ENCODE data around the gene TSPOAP1. TPM values are rescaled to one million over a fixed set of nuclear protein-coding genes. Genes with fewer than 3 reads are reported as not detected.

Gene TSPOAP1
- total and polyA plus RNA-seq, 2 of the 13 experiments (the other 11 are each of a cell fraction or from before 2014, with no cell fraction given), result not detected

GRCh38 chr17:58327363-58328194 is 1.0 kb downstream of the TSPOAP1 start:
- peaks cover 29% of the 10 kb centered on the region for H3K4me1 ChIP-seq (ENCODE audit: insufficient read depth, low read length)
- no peaks in the 10 kb centered on the region for H4K20me1 ChIP-seq (ENCODE audit: insufficient read depth, low read length)
- H3K9me3 ChIP-seq (ENCODE audit: low read length), result no peaks in the 10 kb centered on the region
- no peaks in the 10 kb centered on the region for H3K79me2 ChIP-seq (ENCODE audit: insufficient read depth, low read length)
- no peak overlapping the region; a peak in 1 of 6 replicates for H3K4me3 ChIP-seq (replicated peaks in 1 of 3; ENCODE audit: insufficient read depth in 1 of 3, low read depth in 2 of 3, low read length in 3 of 3)
- no TSS peak for BruUV-seq (replicated peaks)
- no peaks in the 10 kb centered on the region for H3K36me3 ChIP-seq (replicated peaks in 1 of 2; ENCODE audit: control insufficient read depth in 1 of 2, insufficient read depth in 2 of 2, low read length in 2 of 2)
- WGBS (ENCODE audit: low lambda C conversion rate), result 16% methylated on average over 16 of the region's 19 CpGs
- ChIA-PET POLR2A (interaction anchor here (1.0 to 1.6 kb wide), 2 partner anchors 9 to 24 kb away, joined by 5 to 7 read pairs; partner anchors contain the start of gene SUPT4H1), CTCF (ENCODE audit: low intra/inter-chr PET ratio, low total read pairs) (no interaction called here)
- H3K27ac ChIP-seq (ENCODE audit: extremely low read length, insufficient read depth, low read length), result no peak overlapping the region
- no peak for FAIRE-seq
- no peak for DNase-seq (ENCODE audit: low spot score)
- peak; percentile 9; the same call in 2 of the 3 replicates for ATAC-seq
- in situ Hi-C loops (cut with HindIII; ENCODE audit: extremely low pct_ligation_motif_present, low pct_unique_long_range_greater_than_20kb) (no loop called here), intact Hi-C loops (cut with micrococcal nuclease; ENCODE audit: unreplicated experiment) (no loop called here)
- 0 out of 2 replicates have a peak overlapping the region, but pooled peaks have one; percentile 13 for H3K4me2 ChIP-seq (ENCODE audit: low read depth, low read length)
- H3K9ac ChIP-seq (ENCODE audit: insufficient read depth, low read depth, low read length), result no peak overlapping the region
- TF ChIP-seq, protein P1, sequence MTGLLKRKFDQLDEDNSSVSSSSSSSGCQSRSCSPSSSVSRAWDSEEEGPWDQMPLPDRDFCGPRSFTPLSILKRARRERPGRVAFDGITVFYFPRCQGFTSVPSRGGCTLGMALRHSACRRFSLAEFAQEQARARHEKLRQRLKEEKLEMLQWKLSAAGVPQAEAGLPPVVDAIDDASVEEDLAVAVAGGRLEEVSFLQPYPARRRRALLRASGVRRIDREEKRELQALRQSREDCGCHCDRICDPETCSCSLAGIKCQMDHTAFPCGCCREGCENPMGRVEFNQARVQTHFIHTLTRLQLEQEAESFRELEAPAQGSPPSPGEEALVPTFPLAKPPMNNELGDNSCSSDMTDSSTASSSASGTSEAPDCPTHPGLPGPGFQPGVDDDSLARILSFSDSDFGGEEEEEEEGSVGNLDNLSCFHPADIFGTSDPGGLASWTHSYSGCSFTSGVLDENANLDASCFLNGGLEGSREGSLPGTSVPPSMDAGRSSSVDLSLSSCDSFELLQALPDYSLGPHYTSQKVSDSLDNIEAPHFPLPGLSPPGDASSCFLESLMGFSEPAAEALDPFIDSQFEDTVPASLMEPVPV (CRISPR knock-in tag; IDR thresholded peaks at IDR 0.05), result no peak
- peak; percentile 54; the same call in 1 of the 2 replicates for TF ChIP-seq U2AF2 (IDR thresholded peaks at IDR 0.05; ENCODE audit: low read depth, low read length)
- TF ChIP-seq, protein P2, sequence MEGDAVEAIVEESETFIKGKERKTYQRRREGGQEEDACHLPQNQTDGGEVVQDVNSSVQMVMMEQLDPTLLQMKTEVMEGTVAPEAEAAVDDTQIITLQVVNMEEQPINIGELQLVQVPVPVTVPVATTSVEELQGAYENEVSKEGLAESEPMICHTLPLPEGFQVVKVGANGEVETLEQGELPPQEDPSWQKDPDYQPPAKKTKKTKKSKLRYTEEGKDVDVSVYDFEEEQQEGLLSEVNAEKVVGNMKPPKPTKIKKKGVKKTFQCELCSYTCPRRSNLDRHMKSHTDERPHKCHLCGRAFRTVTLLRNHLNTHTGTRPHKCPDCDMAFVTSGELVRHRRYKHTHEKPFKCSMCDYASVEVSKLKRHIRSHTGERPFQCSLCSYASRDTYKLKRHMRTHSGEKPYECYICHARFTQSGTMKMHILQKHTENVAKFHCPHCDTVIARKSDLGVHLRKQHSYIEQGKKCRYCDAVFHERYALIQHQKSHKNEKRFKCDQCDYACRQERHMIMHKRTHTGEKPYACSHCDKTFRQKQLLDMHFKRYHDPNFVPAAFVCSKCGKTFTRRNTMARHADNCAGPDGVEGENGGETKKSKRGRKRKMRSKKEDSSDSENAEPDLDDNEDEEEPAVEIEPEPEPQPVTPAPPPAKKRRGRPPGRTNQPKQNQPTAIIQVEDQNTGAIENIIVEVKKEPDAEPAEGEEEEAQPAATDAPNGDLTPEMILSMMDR (CRISPR knock-in tag; IDR thresholded peaks at IDR 0.05), result no peak
- peak; percentile 79 for TF ChIP-seq HNRNPL (IDR thresholded peaks at IDR 0.05; ENCODE audit: low read depth, low read length)
- TF ChIP-seq U2AF1 (optimal IDR thresholded peaks at IDR 0.05; ENCODE audit: low read depth, low read length), result peak; percentile 47
- H3K27me3 ChIP-seq (ENCODE audit: control insufficient read depth in 1 of 2, insufficient read depth in 2 of 2, low read length in 2 of 2), result peaks cover 20 to 65% of the 10 kb centered on the region in 2 experiments
- H2AFZ ChIP-seq (ENCODE audit: low read length), result no peak overlapping the region

Data from HepG2 (cell line).